Measurements from ENCODE around the gene UBR4. TPM values are rescaled to one million over a fixed set of nuclear protein-coding genes. Genes with fewer than 3 reads are reported as not detected.

UBR4 gene
- total RNA-seq, 1 donor from 2014 or later: 71.4 TPM

- no peak for DNase-seq (ENCODE audit: low read depth in 2 of 2)
These were observed 173.1 kb downstream of the UBR4 start for GRCh38 chr1:19036813-19037605.

- DNase-seq (ENCODE audit: low read depth in 2 of 2): no peak
These were observed 173.8 kb downstream of the UBR4 start for GRCh38 chr1:19036041-19036812.

DNA sequence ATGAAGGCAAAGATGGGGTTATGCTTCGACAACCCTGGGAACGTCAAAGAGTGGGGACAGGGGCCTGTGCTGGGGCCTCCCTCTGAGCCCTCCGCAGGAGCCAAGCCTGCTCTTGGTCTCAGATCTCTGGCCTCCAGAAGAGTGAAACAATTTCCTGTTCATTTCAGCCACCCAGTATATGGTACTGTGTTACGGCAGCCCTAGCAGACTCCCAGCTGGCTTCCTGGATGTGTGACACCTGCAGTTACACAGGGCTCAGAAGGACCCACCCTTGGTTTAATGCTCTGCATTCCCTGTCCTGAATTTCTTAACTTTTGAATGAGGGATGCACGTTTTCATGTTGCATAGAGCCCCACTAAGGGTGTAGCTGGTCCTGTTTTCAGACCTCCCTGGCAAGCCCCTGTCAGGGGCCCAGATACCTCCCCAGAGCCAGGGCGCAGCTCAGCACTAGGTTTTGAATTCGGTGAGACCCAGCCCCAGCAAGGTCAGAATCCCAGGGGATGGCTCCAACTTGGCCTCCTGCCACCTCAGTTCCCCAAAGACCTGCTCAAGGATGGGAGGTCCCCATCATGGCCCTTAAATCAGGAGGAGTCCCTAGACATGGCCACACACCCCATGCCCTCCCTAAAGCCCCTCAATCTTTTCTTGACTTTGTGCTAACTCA, 174.6 kb downstream of the UBR4 start:
- no peak for DNase-seq (ENCODE audit: low read depth in 2 of 2)

- no peak for DNase-seq (ENCODE audit: low read depth in 2 of 2)
These were observed 175.3 kb downstream of the UBR4 start for GRCh38 chr1:19034721-19035120.

- no peak for DNase-seq (ENCODE audit: low read depth in 2 of 2)
These were observed 176.0 kb downstream of the UBR4 start for GRCh38 chr1:19033926-19034680.

- DNase-seq (ENCODE audit: low read depth in 2 of 2): no peak
These were observed 176.6 kb downstream of the UBR4 start for GRCh38 chr1:19033515-19033839.

GRCh38 chr1:19032701-19033514, 177.2 kb downstream of the UBR4 start:
- no peak for DNase-seq (ENCODE audit: low read depth in 2 of 2)

GRCh38 chr1:19032413-19032695, 177.7 kb downstream of the UBR4 start:
- DNase-seq (ENCODE audit: low read depth in 2 of 2): no peak

DNA sequence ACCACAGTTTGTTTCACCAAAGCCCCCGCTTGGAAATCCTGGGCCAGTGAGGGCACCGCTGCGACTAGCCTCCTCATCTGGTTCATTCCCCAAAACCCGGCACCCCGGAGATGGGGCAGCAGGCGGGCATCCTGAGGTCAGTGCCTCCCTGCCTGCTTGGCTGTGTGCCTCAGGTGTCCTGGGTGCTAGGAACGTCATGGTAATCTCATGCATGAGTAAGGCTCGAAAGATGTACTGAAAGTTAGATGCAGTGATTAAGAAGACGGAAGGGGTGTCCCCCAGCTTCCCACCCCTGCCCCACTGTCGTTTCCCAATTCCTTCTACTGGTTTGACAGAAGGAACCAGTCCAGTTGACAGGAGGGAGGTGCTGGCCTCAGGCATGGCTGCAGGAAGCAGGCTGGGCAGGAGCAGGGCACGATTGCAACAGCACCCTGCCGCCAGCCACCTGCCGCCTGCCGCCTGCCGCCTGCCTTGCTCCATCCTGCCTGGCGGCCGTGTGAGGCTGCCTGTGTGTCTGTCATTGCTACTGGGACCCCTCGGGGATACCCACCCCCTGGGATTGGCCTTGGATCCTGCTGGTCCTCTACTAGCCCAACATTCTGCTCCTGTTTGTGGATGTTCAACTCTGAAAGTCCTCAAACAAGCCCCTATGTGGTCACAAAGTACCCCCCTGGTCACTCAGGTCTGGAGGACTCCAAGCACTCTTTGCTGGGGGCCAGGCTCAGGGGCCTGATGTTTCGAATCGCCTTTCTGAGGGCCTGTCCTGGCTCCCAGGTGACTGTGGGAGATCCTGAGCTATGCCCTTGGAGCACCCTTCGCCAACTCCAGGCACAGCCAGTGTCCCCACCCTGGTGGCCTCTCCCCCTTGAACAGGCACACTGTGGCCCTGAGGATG, 180.6 kb downstream of the UBR4 start:
- DNase-seq (ENCODE audit: low read depth in 2 of 2): no peak

DNA sequence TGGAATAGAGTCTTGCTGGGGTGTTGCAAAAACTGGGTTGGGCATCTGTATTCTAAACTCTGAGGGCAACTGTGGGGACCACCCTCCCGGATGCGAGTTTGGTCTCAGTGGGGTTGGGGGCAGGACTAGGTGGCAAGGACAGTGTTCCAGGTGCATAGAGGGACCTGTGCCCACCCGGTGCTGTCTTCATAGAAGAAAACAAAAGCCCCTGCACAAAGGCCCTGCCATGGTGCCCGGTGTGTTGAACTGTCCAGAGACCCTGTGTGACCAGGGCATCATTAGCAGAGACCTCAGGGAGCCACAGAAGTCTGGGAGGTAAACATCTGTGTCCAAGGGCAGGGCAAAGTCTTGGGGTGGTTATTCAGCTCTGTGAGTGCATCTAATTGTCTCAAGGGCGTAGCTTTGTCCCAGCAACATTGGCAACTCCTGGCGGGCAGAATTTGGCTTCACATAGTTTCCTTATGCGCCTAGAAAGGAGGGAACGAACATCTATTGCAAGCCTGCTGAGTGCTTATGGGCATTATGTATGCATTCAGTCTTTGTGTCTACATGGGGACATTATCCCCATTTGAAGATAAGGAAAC, 181.4 kb downstream of the UBR4 start:
- no peak for DNase-seq (ENCODE audit: low read depth in 2 of 2)

DNA sequence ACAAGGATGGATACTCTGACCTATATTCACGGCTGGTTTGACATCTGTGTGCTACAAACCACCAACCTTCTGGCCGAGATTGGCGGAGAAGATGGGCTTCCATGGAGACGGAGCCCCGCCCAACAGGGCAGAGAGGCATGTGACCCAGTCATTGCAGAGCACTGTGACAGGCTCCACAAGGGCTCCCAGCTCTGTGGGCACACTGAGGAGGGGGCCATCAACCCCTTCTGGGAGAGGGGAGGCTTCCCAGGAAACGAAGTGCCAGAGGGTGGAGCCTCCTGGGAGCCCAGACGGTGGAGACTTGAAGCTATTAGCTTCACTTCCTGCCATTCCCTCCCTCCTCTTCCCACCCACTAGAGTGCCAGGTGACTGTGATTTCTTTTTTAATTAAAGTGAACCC, 182.0 kb downstream of the UBR4 start:
- no peak for DNase-seq (ENCODE audit: low read depth in 2 of 2)

Other genes starting within 250 kb of the UBR4 start
- gene EMC1, start 41.3 kb upstream of the UBR4 start, total RNA-seq: 39.4 and 43.3 TPM in 2 replicates
- gene MRTO4, start 41.5 kb upstream of the UBR4 start, total RNA-seq: 16.7 and 17.0 TPM in 2 replicates
- gene AKR7A3, start 78.5 kb upstream of the UBR4 start, total RNA-seq: under 0.01 and 0.22 TPM in 2 replicates
- gene AKR7A2, start 101.9 kb upstream of the UBR4 start, total RNA-seq: 42.1 and 48.6 TPM in 2 replicates
- gene SLC66A1, start 102.1 kb upstream of the UBR4 start, total RNA-seq: 10.7 and 12.3 TPM in 2 replicates